GM23248 (cell line): ENCODE measurements around the gene USP10. TPM values are rescaled to one million over a fixed set of nuclear protein-coding genes. Genes with fewer than 3 reads are reported as not detected.

Experiments used
- DNase-seq: peaks from one replicate; pipeline ENCODE4 v3.0.0-alpha.2; 2015
- H2AFZ ChIP-seq: fragments of 200-600 bp; sonication (generic); 2 replicates; pipeline ENCODE4 v1.6.1; 2016; ENCODE audit warnings: antibody characterized with exemption
- H3F3A ChIP-seq: fragments of 200-600 bp; sonication (generic); 2 replicates; pipeline ENCODE4 v1.6.1; 2016; ENCODE audit warnings: mild to moderate bottlenecking, antibody characterized with exemption, mixed run types; ENCODE audit not compliant: insufficient read depth
- H3K27ac ChIP-seq: fragments of 200-600 bp; sonication (generic); 2 replicates; pipeline ENCODE4 v1.5.1; 2016; ENCODE audit warnings: mild to moderate bottlenecking
- H3K27me3 ChIP-seq: fragments of 200-600 bp; sonication (generic); replicated peaks from 2 replicates; pipeline ENCODE4 v1.6.1; 2016; ENCODE audit warnings: mild to moderate bottlenecking; ENCODE audit not compliant: insufficient read depth
- H3K36me3 ChIP-seq: fragments of 200-600 bp; sonication (generic); 2 replicates; pipeline ENCODE4 v1.6.1; 2016; ENCODE audit warnings: low read depth, mild to moderate bottlenecking
- H3K4me1 ChIP-seq: fragments of 200-600 bp; sonication (generic); 2 replicates; pipeline ENCODE4 v1.6.1; 2016; ENCODE audit warnings: mild to moderate bottlenecking; ENCODE audit not compliant: insufficient read depth
- H3K4me2 ChIP-seq: fragments of 200-600 bp; sonication (generic); one replicate; pipeline ENCODE4 v1.6.1; 2016; ENCODE audit warnings: mild to moderate bottlenecking; ENCODE audit not compliant: unreplicated experiment
- H3K4me3 ChIP-seq: fragments of 200-600 bp; sonication (generic); 2 replicates; pipeline ENCODE4 v1.5.1; 2016; ENCODE audit warnings: mild to moderate bottlenecking
- H3K79me2 ChIP-seq: fragments of 200-600 bp; sonication (generic); 2 replicates; pipeline ENCODE4 v1.6.1; 2016; ENCODE audit warnings: mild to moderate bottlenecking; ENCODE audit not compliant: insufficient read depth
- H3K9ac ChIP-seq: fragments of 200-600 bp; sonication (generic); 2 replicates; pipeline ENCODE4 v1.6.1; 2016; ENCODE audit warnings: mild to moderate bottlenecking
- H3K9me2 ChIP-seq: fragments of 200-600 bp; sonication (generic); 2 replicates; pipeline ENCODE4 v1.6.1; 2016; ENCODE audit warnings: mixed run types, mild to moderate bottlenecking, moderate library complexity; ENCODE audit not compliant: insufficient read depth
- H3K9me3 ChIP-seq: fragments of 200-600 bp; sonication (generic); one replicate; pipeline ENCODE4 v1.6.1; 2017; ENCODE audit warnings: low read depth
- H4K20me1 ChIP-seq: fragments of 200-600 bp; sonication (generic); 2 replicates; pipeline ENCODE4 v1.6.0; 2016; ENCODE audit not compliant: insufficient read depth
- EZH2 ChIP-seq: fragments of 200-600 bp; sonication (generic); IDR thresholded peaks from 2 replicates; pipeline ENCODE4 v1.6.1; 2018; ENCODE audit warnings: antibody characterized with exemption, mild to moderate bottlenecking; ENCODE audit not compliant: insufficient read depth, poor library complexity, severe bottlenecking
- EZH2phosphoT487 ChIP-seq: fragments of 200-600 bp; sonication (generic); IDR thresholded peaks from 2 replicates; pipeline ENCODE4 v1.6.1; 2018; ENCODE audit warnings: antibody characterized with exemption, moderate library complexity, mild to moderate bottlenecking, low read depth; ENCODE audit not compliant: insufficient read depth
- WGBS, 2 experiments: methylation state at CpG; one replicate each; pipeline ENCODE4 v1.1.6; 2015 to 2017; ENCODE audit warnings: low lambda C conversion rate in 2 of 2, low coverage in 1 of 2; ENCODE audit errors: missing lambda C conversion rate in 2 of 2; 5-methylcytosine and 5-hydroxymethylcytosine counted together
- in situ Hi-C: fragments of 300-500 bp; cut with MboI; formaldehyde crosslinking; loops from 2 replicates; pipeline ENCODE4 v1.15.0; 2020
- polyA plus RNA-seq: library from polyadenylated mRNA; unstranded; fragments of >200 nt; fragmentation: Nextera tagmentation; extraction: Ambion mirVana; gene quantifications from 2 replicates; pipeline ENCODE4 v1.2.1, GENCODE V29; 2016
- total RNA-seq: library from RNA; depleted of rRNA; stranded (reverse); fragments of >200 nt; shearing (Covaris generic); gene quantifications from 2 replicates; pipeline ENCODE4 v1.2.3, GENCODE V29; 2014

Gene USP10
- total and polyA plus RNA-seq, 2 experiments from 2014 or later = 48.3 to 74.0 TPM

GRCh38 chr16:84732674-84733352 lies 33.0 kb downstream of the USP10 start:
- Histone ChIP-seq H3K27ac (peak overlapping the region; percentile 88), H3K4me2 (no peak overlapping the region), H3K4me3 (no peak overlapping the region), H4K20me1 (no peaks in the 10 kb centered on the region), H2AFZ (no peak overlapping the region), H3F3A (peaks cover 48% of the 10 kb centered on the region), H3K9ac (no peak overlapping the region), H3K79me2 (peaks cover 88% of the 10 kb centered on the region), H3K27me3 (no peaks in the 10 kb centered on the region), H3K36me3 (peaks cover 10% of the 10 kb centered on the region; the same call in 1 of the 2 replicates), H3K9me2 (no peaks in the 10 kb centered on the region), H3K9me3 (no peaks in the 10 kb centered on the region), H3K4me1 (peaks cover 51% of the 10 kb centered on the region)
- no peak for DNase-seq
- in situ Hi-C loops = no loop called here
- 89 to 91% methylated on average over 9 of the region's 9 CpGs for WGBS, 2 experiments
- no peak for TF ChIP-seq EZH2phosphoT487
- TF ChIP-seq EZH2 = no peak

DNA sequence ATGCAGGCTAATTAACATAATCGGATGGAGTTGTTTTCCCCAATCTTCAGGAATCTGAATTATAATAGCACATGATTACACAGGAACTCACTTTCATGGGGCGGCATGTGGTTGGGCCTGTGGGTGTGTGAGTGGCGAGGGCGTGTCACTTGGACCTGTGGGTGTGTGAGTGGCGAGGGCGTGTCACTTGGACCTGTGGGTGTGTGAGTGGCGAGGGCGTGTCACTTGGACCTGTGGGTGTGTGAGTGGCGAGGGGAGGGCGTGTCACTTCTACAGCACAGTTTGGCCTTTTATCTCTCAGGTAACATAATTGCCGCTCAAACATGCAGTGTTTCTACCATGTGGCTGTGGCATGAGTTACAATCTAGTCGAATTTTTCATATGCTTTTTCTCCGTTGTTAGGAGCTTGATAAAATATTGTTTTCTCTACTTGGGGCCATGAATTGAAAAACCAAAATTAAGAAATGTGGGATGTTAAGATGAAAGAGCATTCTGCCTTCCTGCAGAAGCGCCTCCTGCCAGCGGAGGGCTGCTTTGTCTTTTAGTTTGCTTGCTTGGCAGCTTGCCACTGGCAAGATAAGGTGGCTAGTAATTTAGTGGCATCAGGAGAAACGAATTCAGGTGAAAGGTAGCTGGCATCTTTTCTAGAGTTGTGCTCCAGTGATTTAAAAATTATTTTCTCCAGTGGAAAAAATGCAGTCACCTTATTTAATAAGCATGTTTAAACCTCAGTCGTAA lies 36.2 kb downstream of the USP10 start:
- H4K20me1 ChIP-seq = peaks cover 10% of the 10 kb centered on the region; the same call in 1 of the 2 replicates
- 95 to 96% methylated on average over 17 of the region's 17 CpGs for WGBS, 2 experiments
- H3K9me2 ChIP-seq = no peaks in the 10 kb centered on the region
- peaks cover 56% of the 10 kb centered on the region for H3K4me1 ChIP-seq
- no peaks in the 10 kb centered on the region for H3K9me3 ChIP-seq
- peaks cover 58% of the 10 kb centered on the region for H3F3A ChIP-seq
- in situ Hi-C loops = no loop called here
- no peak overlapping the region for H3K9ac ChIP-seq
- H3K4me2 ChIP-seq = no peak overlapping the region
- H3K36me3 ChIP-seq = peaks cover 10% of the 10 kb centered on the region; the same call in 1 of the 2 replicates
- H3K79me2 ChIP-seq = peaks cover 77% of the 10 kb centered on the region
- no peak overlapping the region for H2AFZ ChIP-seq
- H3K27me3 ChIP-seq = no peaks in the 10 kb centered on the region
- no peak overlapping the region for H3K27ac ChIP-seq
- H3K4me3 ChIP-seq = no peak overlapping the region
- DNase-seq = no peak
- no peak for TF ChIP-seq EZH2
- TF ChIP-seq EZH2phosphoT487 = no peak

DNA sequence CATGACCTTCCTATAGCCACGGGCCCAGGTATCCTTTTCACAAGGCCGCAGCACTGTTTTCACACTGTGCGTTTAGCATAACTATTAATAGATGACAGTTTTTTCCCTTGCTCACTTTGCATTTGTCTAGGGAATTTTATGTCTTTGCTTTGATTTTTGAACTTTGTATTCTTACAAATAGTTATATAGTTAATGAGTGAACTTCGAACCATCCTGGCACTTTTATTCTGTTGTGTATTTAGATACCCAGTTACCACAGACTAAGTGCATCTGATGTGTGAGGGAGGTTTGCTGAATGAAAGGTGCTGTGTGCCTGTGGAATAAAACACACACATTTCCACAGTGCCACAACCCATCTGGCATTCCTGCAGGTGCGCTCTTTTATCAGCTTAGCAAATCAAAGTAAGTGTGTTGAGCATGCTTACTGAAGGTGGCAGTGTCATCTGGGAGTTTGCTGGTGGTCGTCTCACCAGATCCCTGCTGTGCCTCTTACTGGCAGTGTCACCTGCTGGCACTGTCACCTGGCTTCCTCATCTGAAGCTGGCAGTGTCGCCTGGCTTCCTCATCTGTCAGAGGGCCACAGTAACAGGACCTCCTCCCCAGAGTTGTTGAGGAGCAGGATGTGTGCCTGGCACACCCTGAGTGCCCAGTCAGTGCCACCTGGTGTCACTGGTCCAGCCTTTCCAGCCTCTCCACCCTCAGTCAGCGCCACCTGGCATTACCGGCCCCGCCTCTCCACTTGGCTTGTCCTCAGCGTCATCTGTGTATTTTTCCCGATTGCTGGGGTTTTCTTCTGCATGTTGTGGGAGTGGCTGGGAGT lies 37.6 kb downstream of the USP10 start:
- WGBS, 2 experiments = 78 to 86% methylated on average over 12 of the region's 12 CpGs
- in situ Hi-C loops = no loop called here
- Histone ChIP-seq H2AFZ (no peak overlapping the region), H4K20me1 (peaks cover 11% of the 10 kb centered on the region; the same call in 1 of the 2 replicates), H3K27ac (no peak overlapping the region), H3K4me1 (peaks cover 52% of the 10 kb centered on the region), H3K9me2 (no peaks in the 10 kb centered on the region), H3K4me3 (no peak overlapping the region), H3K9ac (no peak overlapping the region), H3K79me2 (peaks cover 78% of the 10 kb centered on the region), H3K27me3 (no peaks in the 10 kb centered on the region), H3K4me2 (no peak overlapping the region), H3K36me3 (peaks cover 10% of the 10 kb centered on the region; the same call in 1 of the 2 replicates), H3K9me3 (no peaks in the 10 kb centered on the region), H3F3A (peaks cover 56% of the 10 kb centered on the region)
- no peak for TF ChIP-seq EZH2phosphoT487
- no peak for TF ChIP-seq EZH2
- no peak for DNase-seq
